BLaER1 treated with 17β-estradiol and CSF1 and Interleukin-3, amounts not matched to agents 10 nM and 100 nM (cell line): Measurements from ENCODE around the gene AOPEP.

Experiments
- H3K27ac ChIP-seq, 11 experiments: shearing (Covaris generic); formaldehyde crosslinking; 2 replicates each; pipeline ENCODE4 v1.8.1; 2022
- H3K27me3 ChIP-seq, 11 experiments: shearing (Covaris generic); formaldehyde crosslinking; 2 replicates each; pipeline ENCODE4 v1.8.1; 2022
- H3K36me3 ChIP-seq, 11 experiments: shearing (Covaris generic); formaldehyde crosslinking; 2 replicates each; pipeline ENCODE4 v1.8.1; 2022
- H3K4me1 ChIP-seq, 10 experiments: shearing (Covaris generic); formaldehyde crosslinking; 2 replicates each; pipeline ENCODE4 v1.8.1; 2022
- H3K4me2 ChIP-seq, 11 experiments: shearing (Covaris generic); formaldehyde crosslinking; 2 replicates each; pipeline ENCODE4 v1.8.1; 2022
- H3K4me3 ChIP-seq, 10 experiments: shearing (Covaris generic); formaldehyde crosslinking; 2 replicates each; pipeline ENCODE4 v1.8.1; 2022
- H3K9ac ChIP-seq, 11 experiments: shearing (Covaris generic); formaldehyde crosslinking; 2 replicates each; pipeline ENCODE4 v1.8.1; 2022
- H3K9me3 ChIP-seq, 11 experiments: shearing (Covaris generic); formaldehyde crosslinking; replicated peaks in 1 of 11; 2 replicates each; pipeline ENCODE4 v1.8.1; 2022
- H4K20me1 ChIP-seq, 11 experiments: shearing (Covaris generic); formaldehyde crosslinking; 2 replicates each; pipeline ENCODE4 v1.8.1; 2022
- Cebpa-rat ChIP-seq, 11 experiments: shearing (Covaris generic); IDR thresholded peaks; 2 replicates each; pipeline ENCODE4 v1.8.1; 2022

AOPEP gene

GRCh38 chr9:94905606-94906005 is 179.1 kb downstream of the AOPEP start:
- Histone ChIP-seq H3K27ac (no peak overlapping the region), H4K20me1 (0 out of 22 replicates have a peak, but pooled peaks cover 0 to 5% (median 0%) of the 10 kb centered on the region in 11 experiments), H3K9ac (no peak overlapping the region), H3K27me3 (no peaks in the 10 kb centered on the region), H3K4me3 (no peak overlapping the region), H3K4me1 (0 out of 20 replicates have a peak, but pooled peaks cover 0 to 5% (median 0%) of the 10 kb centered on the region in 10 experiments), H3K36me3 (peaks cover 0 to 7% (median 0%) of the 10 kb centered on the region in 11 experiments; a peak in 1 of 22 replicates), H3K4me2 (no peak overlapping the region), H3K9me3 (no peaks in the 10 kb centered on the region)
- TF ChIP-seq Cebpa-rat (IDR thresholded peaks at IDR 0.05) = no peak

- Histone ChIP-seq H3K9me3 (no peaks in the 10 kb centered on the region), H3K9ac (no peak overlapping the region), H3K4me2 (no peak overlapping the region), H3K4me3 (no peak overlapping the region), H3K4me1 (0 out of 20 replicates have a peak, but pooled peaks cover 0 to 5% (median 0%) of the 10 kb centered on the region in 10 experiments), H4K20me1 (0 out of 22 replicates have a peak, but pooled peaks cover 0 to 5% (median 0%) of the 10 kb centered on the region in 11 experiments), H3K36me3 (peaks cover 0 to 7% (median 0%) of the 10 kb centered on the region in 11 experiments; a peak in 1 of 22 replicates), H3K27ac (no peak overlapping the region), H3K27me3 (no peaks in the 10 kb centered on the region)
- no peak for TF ChIP-seq Cebpa-rat (IDR thresholded peaks at IDR 0.05)
Observed at GRCh38 chr9:94906181-94906580, 179.7 kb downstream of the AOPEP start.

- H3K4me2 ChIP-seq = no peak overlapping the region
- peaks cover 0 to 7% (median 0%) of the 10 kb centered on the region in 11 experiments; a peak in 1 of 22 replicates for H3K36me3 ChIP-seq
Observed at GRCh38 chr9:94906713-94907112, 180.2 kb downstream of the AOPEP start.

GRCh38 chr9:94907264-94907936 is 180.9 kb downstream of the AOPEP start:
- Histone ChIP-seq H3K4me2 (no peak overlapping the region; a peak in 1 of 22 replicates), H3K9me3 (no peaks in the 10 kb centered on the region), H3K27ac (no peak overlapping the region), H3K36me3 (peaks cover 0 to 7% (median 0%) of the 10 kb centered on the region in 11 experiments; a peak in 1 of 22 replicates), H3K27me3 (no peaks in the 10 kb centered on the region), H3K4me1 (no peaks in the 10 kb centered on the region), H3K9ac (no peak overlapping the region), H4K20me1 (0 out of 22 replicates have a peak, but pooled peaks cover 0 to 5% (median 0%) of the 10 kb centered on the region in 11 experiments), H3K4me3 (no peak overlapping the region)
- TF ChIP-seq Cebpa-rat (IDR thresholded peaks at IDR 0.05) = no peak

More at GRCh38 chr9:94906713-94907112, 180.2 kb downstream of the AOPEP start:
- Histone ChIP-seq H3K4me1 (0 out of 20 replicates have a peak, but pooled peaks cover 0 to 5% (median 0%) of the 10 kb centered on the region in 10 experiments), H4K20me1 (0 out of 22 replicates have a peak, but pooled peaks cover 0 to 5% (median 0%) of the 10 kb centered on the region in 11 experiments), H3K27me3 (no peaks in the 10 kb centered on the region), H3K27ac (no peak overlapping the region), H3K9me3 (no peaks in the 10 kb centered on the region), H3K9ac (no peak overlapping the region), H3K4me3 (no peak overlapping the region)
- TF ChIP-seq Cebpa-rat (IDR thresholded peaks at IDR 0.05) = no peak

GRCh38 chr9:94908011-94908563 is 181.6 kb downstream of the AOPEP start:
- H3K4me2 ChIP-seq = no peak overlapping the region
- 0 out of 22 replicates have a peak, but pooled peaks cover 0 to 5% (median 0%) of the 10 kb centered on the region in 11 experiments for H4K20me1 ChIP-seq
- H3K27ac ChIP-seq = no peak overlapping the region
- no peaks in the 10 kb centered on the region for H3K4me1 ChIP-seq
- no peaks in the 10 kb centered on the region for H3K27me3 ChIP-seq
- no peak overlapping the region for H3K9ac ChIP-seq
- no peaks in the 10 kb centered on the region for H3K9me3 ChIP-seq
- H3K36me3 ChIP-seq = peaks cover 0 to 7% (median 0%) of the 10 kb centered on the region in 11 experiments; a peak in 1 of 22 replicates
- TF ChIP-seq Cebpa-rat (IDR thresholded peaks at IDR 0.05) = no peak
- H3K4me3 ChIP-seq = no peak overlapping the region

- no peak overlapping the region for H3K4me3 ChIP-seq
- no peaks in the 10 kb centered on the region for H3K27me3 ChIP-seq
- TF ChIP-seq Cebpa-rat (IDR thresholded peaks at IDR 0.05) = no peak
- no peaks in the 10 kb centered on the region for H3K9me3 ChIP-seq
- no peaks in the 10 kb centered on the region for H3K4me1 ChIP-seq
- peaks cover 0 to 7% (median 0%) of the 10 kb centered on the region in 11 experiments; a peak in 1 of 22 replicates for H3K36me3 ChIP-seq
- 0 out of 22 replicates have a peak, but pooled peaks cover 0 to 5% (median 0%) of the 10 kb centered on the region in 11 experiments for H4K20me1 ChIP-seq
- H3K4me2 ChIP-seq = no peak overlapping the region
- no peak overlapping the region for H3K27ac ChIP-seq
- no peak overlapping the region for H3K9ac ChIP-seq
Observed at GRCh38 chr9:94908583-94909249, 182.2 kb downstream of the AOPEP start.

GRCh38 chr9:94909250-94909894 is 182.9 kb downstream of the AOPEP start:
- H4K20me1 ChIP-seq = 0 out of 22 replicates have a peak, but pooled peaks cover 0 to 5% (median 0%) of the 10 kb centered on the region in 11 experiments
- H3K27me3 ChIP-seq = no peaks in the 10 kb centered on the region
- TF ChIP-seq Cebpa-rat (IDR thresholded peaks at IDR 0.05) = no peak
- H3K9me3 ChIP-seq = no peaks in the 10 kb centered on the region
- no peak overlapping the region for H3K27ac ChIP-seq
- H3K4me1 ChIP-seq = no peaks in the 10 kb centered on the region
- H3K9ac ChIP-seq = no peak overlapping the region
- no peak overlapping the region for H3K4me3 ChIP-seq
- no peak overlapping the region for H3K4me2 ChIP-seq
- peaks cover 0 to 7% (median 0%) of the 10 kb centered on the region in 11 experiments; a peak in 1 of 22 replicates for H3K36me3 ChIP-seq

GRCh38 chr9:94909965-94910730 is 183.6 kb downstream of the AOPEP start:
- Histone ChIP-seq H3K27me3 (no peaks in the 10 kb centered on the region), H3K4me1 (no peaks in the 10 kb centered on the region), H3K4me3 (no peak overlapping the region), H4K20me1 (0 out of 22 replicates have a peak, but pooled peaks cover 0 to 5% (median 0%) of the 10 kb centered on the region in 11 experiments), H3K9ac (no peak overlapping the region), H3K9me3 (no peaks in the 10 kb centered on the region), H3K4me2 (no peak overlapping the region), H3K36me3 (peaks cover 0 to 7% (median 0%) of the 10 kb centered on the region in 11 experiments; a peak in 1 of 22 replicates), H3K27ac (no peak overlapping the region)
- no peak for TF ChIP-seq Cebpa-rat (IDR thresholded peaks at IDR 0.05)
